ENCODE measurements around the gene DMBT1. TPM values are rescaled to one million over a fixed set of nuclear protein-coding genes. Genes with fewer than 3 reads are reported as not detected.

DMBT1 gene
- total RNA-seq, 1 donor from 2014 or later: not detected

DNA sequence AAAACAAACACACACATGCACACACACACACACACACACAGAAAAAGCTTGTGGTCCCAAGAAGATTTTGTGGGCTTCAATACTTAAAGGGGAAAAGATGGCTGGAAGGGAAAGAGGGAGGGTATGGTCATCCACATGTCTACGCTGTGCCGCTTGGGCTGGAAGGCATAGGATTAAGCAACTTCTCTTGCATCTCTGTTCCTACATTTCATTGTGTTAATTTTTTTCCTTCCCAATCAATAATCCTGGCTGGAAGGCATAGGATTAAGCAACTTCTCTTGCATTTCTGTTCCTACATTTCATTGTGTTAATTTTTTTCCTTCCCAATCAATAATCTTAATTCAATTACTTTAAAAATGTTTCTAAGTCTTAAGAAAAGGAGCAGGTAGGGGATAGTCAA lies 108.5 kb downstream of the DMBT1 start:
- intact Hi-C loops (cut with micrococcal nuclease): no loop called here

DNA sequence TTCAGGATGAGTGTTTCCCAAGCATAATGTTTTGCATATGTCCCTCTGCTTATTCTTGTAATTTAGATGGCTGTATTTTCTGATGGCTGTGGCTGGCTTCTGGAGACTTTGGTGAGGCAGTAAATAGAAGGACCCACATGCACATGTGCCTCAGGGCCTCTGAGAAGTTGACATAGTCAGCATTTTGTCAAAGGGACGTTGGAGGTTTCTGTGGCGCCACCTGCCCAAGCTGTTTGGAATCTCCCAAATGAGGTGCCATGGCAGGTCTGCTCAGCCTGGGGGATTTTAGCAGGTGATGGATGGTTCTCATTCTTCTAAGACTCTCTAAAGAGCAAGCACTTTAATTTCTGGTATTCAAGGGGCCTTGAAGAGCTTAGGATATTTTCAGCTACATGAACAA lies 109.3 kb downstream of the DMBT1 start:
- intact Hi-C loops (cut with micrococcal nuclease): no loop called here

- intact Hi-C loops (cut with micrococcal nuclease): no loop called here
Measured at GRCh38 chr10:122671355-122671754, 110.8 kb downstream of the DMBT1 start.

- intact Hi-C loops (cut with micrococcal nuclease): no loop called here
Measured at GRCh38 chr10:122672655-122673054, 112.1 kb downstream of the DMBT1 start.

DNA sequence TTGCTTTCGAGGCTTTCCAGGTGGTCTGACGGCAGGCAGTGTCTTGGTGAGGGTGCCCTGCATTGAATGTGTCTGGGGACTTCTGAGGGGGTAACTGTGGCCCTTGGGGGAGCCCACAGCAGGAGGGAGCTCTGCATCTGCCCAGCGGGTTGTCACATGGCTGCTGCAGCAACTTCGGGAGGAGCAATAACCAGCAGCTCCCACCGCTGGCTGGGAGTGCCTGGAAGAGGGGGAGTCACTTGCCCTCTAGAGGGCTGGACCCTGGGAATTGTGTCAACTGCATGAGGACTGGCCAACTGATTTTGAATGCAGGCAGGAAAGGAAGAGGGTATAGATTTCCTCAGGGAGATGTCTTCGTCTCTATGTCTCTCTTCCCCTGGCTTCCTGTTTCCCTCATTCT lies 112.7 kb downstream of the DMBT1 start:
- intact Hi-C loops (cut with micrococcal nuclease): no loop called here

- intact Hi-C loops (cut with micrococcal nuclease): no loop called here
Measured at GRCh38 chr10:122673731-122674130, 113.2 kb downstream of the DMBT1 start.

DNA sequence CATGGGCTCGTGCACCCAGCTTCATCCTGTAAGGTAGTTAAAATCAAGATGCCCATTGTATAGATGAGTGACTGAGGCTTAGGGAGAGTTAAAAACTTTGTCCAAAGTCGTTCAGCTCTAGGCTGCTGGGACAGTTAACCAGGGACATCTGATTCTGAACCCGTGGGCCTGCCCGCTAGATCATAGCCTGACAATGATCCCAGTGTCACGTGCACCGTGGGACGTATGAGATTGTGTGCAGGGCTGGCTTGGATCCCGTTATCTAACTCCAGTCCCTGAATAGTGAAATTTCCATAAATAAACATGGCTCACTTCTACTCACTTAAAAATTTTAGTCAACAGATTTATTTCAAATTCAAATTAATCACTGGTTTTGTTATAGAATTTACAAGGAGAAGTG lies 114.2 kb downstream of the DMBT1 start:
- intact Hi-C loops (cut with micrococcal nuclease): no loop called here

GRCh38 chr10:122675278-122675677 lies 114.7 kb downstream of the DMBT1 start:
- intact Hi-C loops (cut with micrococcal nuclease): no loop called here

DNA sequence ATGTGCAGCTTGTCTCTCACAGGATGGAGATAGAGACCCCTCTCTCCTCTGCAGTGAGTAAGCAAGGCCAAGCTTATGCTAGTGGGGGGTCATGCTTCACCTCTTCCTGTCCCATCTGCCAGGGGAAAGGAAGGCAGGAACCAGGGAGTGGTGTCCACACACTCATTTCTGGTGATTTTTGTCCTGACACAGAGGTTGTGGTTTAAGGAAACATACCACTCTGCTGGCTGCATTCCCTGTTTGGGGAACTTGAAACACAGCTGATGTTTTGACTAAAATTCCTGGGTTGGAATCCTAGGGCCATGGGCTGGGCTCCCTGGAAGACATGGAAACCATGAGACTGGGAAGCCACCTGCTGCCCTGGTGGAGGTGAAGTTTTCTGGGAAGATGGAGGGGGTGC lies 117.7 kb downstream of the DMBT1 start:
- intact Hi-C loops (cut with micrococcal nuclease): no loop called here

DNA sequence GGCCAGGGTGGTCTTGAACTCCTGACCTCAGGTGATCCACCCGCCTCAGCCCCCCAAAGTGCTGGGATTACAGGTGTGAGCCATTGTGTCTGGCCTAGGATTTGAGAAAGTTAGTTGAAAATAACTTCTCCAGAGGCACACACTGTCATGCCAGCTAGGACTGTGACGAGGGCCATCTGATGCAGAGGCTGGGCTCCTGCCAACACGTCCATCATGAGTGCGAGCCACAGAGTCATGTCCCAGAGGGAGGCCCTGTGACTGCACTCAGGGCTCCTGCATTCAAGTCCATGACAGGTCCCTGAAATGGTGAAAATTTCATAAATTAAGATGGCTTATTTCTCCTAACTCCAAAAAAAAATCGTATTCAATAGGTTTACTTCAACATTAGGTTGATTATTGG lies 122.0 kb downstream of the DMBT1 start:
- intact Hi-C loops (cut with micrococcal nuclease): no loop called here

DNA sequence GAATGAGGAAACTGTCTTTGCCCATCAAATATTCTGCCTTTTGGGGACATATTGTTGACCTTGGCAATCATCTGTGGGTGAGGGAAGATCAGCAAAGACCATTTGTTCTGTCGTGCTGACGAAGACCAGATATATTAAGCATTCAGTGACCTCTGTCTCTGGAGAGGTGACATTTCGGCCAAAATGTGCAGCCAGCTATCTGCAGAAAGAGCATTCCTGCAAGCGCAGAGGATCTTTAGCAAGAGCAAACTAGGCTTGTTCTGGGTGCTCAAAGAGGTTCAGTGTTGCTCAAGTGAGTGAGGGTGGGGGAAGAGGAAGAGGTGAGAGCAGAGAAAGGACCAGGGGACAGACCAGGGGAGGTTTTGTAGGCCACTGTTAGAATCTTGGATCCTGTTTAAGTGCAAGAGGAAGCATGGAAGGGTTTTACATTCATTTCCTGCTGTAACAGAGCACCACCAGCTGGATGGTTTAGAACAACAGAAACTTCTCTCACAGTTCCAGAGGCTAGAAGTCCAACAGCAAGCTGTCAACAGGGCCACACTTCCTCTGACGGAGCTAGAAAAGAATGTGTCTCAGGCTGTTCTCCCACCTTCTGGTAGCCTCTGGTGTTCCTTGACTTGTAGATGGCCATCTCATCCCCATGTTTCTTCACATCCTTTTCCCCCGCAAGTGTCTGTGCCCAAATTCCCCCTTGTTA lies 127.9 kb downstream of the DMBT1 start:
- intact Hi-C loops (cut with micrococcal nuclease): no loop called here

DNA sequence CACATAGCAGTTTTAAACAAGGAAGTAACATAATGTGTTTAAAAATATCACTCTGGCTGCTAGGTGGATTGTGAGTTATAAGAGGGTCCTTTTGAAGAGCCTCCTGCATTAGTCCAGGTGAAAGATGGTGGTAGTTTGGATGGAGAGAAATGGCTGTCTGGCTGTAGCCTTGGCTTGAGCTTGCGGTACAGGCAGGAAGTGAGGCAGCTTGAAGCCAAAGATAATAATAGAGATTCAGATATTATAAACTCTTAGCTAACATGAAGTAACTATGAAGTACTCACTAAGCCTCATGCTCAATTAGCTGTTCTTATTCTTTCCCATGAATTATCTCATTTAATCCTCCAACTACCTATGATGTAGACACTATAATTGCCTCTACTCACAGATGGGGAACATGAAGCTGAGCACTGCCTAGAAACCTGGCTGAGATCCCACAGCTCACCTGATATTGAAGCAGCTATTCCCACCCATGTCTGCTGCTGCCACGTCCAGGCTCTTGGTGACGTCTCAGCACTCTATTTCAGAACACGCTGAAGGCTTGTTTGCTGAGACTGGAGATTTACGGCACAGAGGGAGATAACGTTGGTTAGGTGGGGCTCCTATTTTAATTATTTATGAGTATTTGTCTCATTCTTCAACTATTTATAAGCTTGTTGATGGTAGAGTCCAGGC lies 128.7 kb downstream of the DMBT1 start:
- intact Hi-C loops (cut with micrococcal nuclease): no loop called here

GRCh38 chr10:122692744-122693143 lies 132.2 kb downstream of the DMBT1 start:
- intact Hi-C loops (cut with micrococcal nuclease): no loop called here

Other genes starting within 250 kb of the DMBT1 start
- 4.2 and 5.5 TPM in 2 replicates for gene PLEKHA1, start 186.0 kb upstream of the DMBT1 start, total RNA-seq
- not detected in 2 replicates for gene ARMS2, start 106.1 kb upstream of the DMBT1 start, total RNA-seq
- not detected in 2 replicates for gene HTRA1, start 99.2 kb upstream of the DMBT1 start, total RNA-seq
- not detected in 2 replicates for gene C10orf120, start 139.1 kb downstream of the DMBT1 start, total RNA-seq

Data from T-helper 1 cell treated with Interleukin-12 subunit alpha and Interleukin-12 subunit beta and Interleukin-4 antibody, amounts not matched to agents 30 ng/mL and 1 ng/mL, for 36 hours (primary cell).